ENCODE results near the gene DLGAP1. TPM values are rescaled to one million over a fixed set of nuclear protein-coding genes. Genes with fewer than 3 reads are reported as not detected.
"Not testable (repeated sequence)": the region's sequence is repeated elsewhere in the genome, so short reads cannot be mapped to it uniquely, and the experiment has no call there.

The DLGAP1 gene
- total and polyA plus RNA-seq, 2 donors, result 2.1 to 7.5 TPM

DNA sequence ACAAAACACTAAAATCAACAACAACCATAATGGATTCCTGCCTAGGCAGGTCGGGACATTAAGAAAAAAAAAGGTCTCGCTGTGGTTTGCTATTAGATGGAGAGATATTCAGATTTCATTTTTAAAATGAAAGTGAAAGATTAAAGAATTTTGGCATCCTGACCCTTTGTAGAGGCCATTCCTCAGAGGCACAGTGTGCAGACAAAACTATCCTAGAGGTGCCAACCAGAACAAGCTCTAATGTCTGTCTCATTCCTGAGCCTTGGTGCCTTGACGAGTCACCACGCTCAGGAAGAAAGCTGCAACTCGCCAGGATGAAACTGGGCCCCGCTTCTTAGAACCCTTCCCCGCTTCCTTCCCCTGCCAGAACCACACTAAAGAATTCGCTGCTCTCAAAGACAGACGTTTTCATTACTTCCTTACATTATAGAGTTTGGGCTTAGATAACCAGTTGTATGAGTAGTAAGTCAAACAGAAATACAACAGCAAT lies 849.1 kb downstream of the DLGAP1 start:
- peak overlapping the region; percentile 89 for H3K27ac ChIP-seq (ENCODE audit: low read depth)
- H3K36me3 ChIP-seq (ENCODE audit: insufficient read depth), result no peaks in the 10 kb centered on the region
- H3K4me1 ChIP-seq (ENCODE audit: insufficient read depth), result no peaks in the 10 kb centered on the region
- peak overlapping the region; percentile 28 for H3K4me3 ChIP-seq (ENCODE audit: low read depth, low read length)
- DNase-seq (ENCODE audit: extremely low spot score), result no peak
- 10% methylated on average over 9 of the region's 9 CpGs for WGBS

DNA sequence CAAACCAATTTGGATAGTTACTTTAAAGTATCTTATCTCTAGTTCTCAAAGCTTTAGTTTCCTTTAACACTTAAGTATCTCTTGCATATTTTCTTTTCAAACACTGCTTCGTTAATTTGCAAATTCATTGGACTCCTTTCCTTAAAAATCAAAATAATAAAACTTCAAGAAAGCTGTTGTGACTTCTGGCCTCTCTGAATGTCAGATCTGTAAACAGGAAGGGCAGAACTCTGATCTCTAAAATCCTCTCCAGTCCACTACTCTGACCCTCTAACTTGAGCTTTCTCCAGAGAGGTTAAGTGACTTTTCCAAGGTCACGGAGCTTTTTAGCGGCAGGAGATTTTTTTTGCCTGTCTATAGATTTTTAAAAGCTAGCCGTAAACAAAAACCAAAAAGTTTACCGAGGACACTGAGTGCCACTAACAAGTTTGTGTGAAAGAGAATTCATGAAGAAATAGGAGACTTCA lies 849.6 kb downstream of the DLGAP1 start:
- Histone ChIP-seq H3K4me3 (ENCODE audit: low read depth, low read length) (peak overlapping the region; percentile 16), H3K36me3 (ENCODE audit: insufficient read depth) (no peaks in the 10 kb centered on the region), H3K4me1 (ENCODE audit: insufficient read depth) (no peaks in the 10 kb centered on the region), H3K27ac (ENCODE audit: low read depth) (peak overlapping the region; percentile 93)
- 18% methylated on average over 5 of the region's 5 CpGs for WGBS
- DNase-seq (ENCODE audit: extremely low spot score), result no peak

- no peaks in the 10 kb centered on the region for H3K36me3 ChIP-seq (ENCODE audit: insufficient read depth)
- peak overlapping the region; percentile 93 for H3K27ac ChIP-seq (ENCODE audit: low read depth)
- DNase-seq (ENCODE audit: extremely low spot score), result no peak
- 3% methylated on average over 12 of the region's 12 CpGs for WGBS
- H3K4me1 ChIP-seq (ENCODE audit: insufficient read depth), result no peaks in the 10 kb centered on the region
- H3K4me3 ChIP-seq (ENCODE audit: low read depth, low read length), result peak overlapping the region; percentile 26
These were observed 850.4 kb downstream of the DLGAP1 start for GRCh38 chr18:3604498-3605408.

DNA sequence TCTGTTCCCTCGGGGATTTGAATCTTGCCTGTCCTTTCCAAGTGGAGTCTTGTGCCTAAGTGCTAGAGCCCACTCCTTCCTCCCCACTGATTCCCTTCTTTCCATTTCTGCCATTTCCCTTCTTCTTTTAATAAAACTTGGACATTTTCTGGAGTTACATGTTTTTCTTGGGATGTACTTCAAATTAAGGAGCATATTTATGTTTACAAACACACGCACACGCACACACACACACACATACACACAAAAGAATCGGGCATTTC lies 850.9 kb downstream of the DLGAP1 start:
- no peak for DNase-seq (ENCODE audit: extremely low spot score)

GRCh38 chr18:3603421-3604234 lies 851.5 kb downstream of the DLGAP1 start:
- H3K4me1 ChIP-seq (ENCODE audit: insufficient read depth), result no peaks in the 10 kb centered on the region
- H3K27ac ChIP-seq (ENCODE audit: low read depth), result peak overlapping the region; percentile 93
- no peaks in the 10 kb centered on the region for H3K36me3 ChIP-seq (ENCODE audit: insufficient read depth)
- WGBS, result 5% methylated on average over 12 of the region's 12 CpGs
- peak; percentile 52 for DNase-seq (ENCODE audit: extremely low spot score)
- H3K4me3 ChIP-seq (ENCODE audit: low read depth, low read length), result peak overlapping the region; percentile 27

More for the DNA sequence above, 850.9 kb downstream of the DLGAP1 start:
- Histone ChIP-seq H3K27ac (ENCODE audit: low read depth) (peak overlapping the region; percentile 93), H3K4me1 (ENCODE audit: insufficient read depth) (no peaks in the 10 kb centered on the region), H3K4me3 (ENCODE audit: low read depth, low read length) (no peak overlapping the region), H3K36me3 (ENCODE audit: insufficient read depth) (no peaks in the 10 kb centered on the region)
- 17% methylated on average over 4 of the region's 4 CpGs for WGBS

DNA sequence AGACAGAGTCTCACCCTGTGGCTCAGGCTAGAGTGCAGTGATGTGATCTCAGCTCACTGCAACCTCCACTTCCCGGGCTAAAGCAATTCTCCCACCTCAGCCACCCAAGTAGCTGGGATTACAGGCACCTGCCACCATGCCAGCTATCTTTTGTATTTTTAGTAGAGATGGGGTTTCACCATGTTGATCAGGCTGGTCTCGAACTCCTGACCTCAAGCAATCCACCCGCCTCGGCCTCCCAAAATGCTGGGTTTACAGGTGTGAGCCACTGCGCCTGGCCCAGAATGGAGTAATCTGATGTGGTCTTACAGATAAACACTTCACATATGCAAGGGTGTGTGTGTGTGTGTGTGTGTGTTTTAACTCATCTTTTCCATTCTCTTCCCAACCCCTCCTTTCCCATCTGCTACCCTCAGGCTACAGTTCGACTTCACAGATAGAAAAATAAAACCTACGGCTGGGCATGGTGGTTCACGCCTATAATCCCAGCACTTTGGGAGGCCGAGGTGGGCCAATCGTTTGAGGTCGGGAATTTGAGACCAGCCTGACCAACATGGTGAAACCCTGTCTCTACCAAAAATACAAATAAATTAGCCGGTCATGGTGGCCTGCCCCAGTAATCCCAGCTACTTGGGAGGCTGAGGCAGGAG lies 853.9 kb downstream of the DLGAP1 start:
- H3K27ac ChIP-seq (ENCODE audit: low read depth); H3K4me1 ChIP-seq (ENCODE audit: insufficient read depth); DNase-seq (ENCODE audit: extremely low spot score); H3K4me3 ChIP-seq (ENCODE audit: low read depth, low read length); H3K36me3 ChIP-seq (ENCODE audit: insufficient read depth): not testable (repeated sequence)
- 95% methylated on average over 12 of the region's 12 CpGs for WGBS

DNA sequence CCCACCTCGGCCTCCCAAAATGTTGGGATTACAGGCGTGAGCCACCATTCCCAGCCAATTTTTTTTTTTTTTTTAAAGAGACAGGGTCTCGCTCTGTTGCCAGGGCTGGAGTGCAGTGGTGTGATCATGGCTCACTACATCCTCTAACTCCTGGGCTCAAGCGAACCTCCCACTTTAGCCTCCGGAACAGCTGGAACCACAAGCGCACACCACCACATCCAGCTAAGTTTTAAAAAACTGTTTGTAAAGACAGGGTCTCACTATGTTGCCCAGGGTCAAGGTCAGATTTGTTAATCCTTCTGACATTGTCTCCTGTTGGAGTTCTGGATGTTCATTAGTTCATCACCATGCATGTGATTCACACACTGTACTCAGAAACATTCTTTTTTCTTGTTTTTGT lies 855.2 kb downstream of the DLGAP1 start:
- Histone ChIP-seq H3K27ac (ENCODE audit: low read depth) (no peak overlapping the region), H3K36me3 (ENCODE audit: insufficient read depth) (no peaks in the 10 kb centered on the region), H3K4me1 (ENCODE audit: insufficient read depth) (no peaks in the 10 kb centered on the region), H3K4me3 (ENCODE audit: low read depth, low read length) (no peak overlapping the region)
- 92% methylated on average over 6 of the region's 6 CpGs for WGBS
- no peak for DNase-seq (ENCODE audit: extremely low spot score)

DNA sequence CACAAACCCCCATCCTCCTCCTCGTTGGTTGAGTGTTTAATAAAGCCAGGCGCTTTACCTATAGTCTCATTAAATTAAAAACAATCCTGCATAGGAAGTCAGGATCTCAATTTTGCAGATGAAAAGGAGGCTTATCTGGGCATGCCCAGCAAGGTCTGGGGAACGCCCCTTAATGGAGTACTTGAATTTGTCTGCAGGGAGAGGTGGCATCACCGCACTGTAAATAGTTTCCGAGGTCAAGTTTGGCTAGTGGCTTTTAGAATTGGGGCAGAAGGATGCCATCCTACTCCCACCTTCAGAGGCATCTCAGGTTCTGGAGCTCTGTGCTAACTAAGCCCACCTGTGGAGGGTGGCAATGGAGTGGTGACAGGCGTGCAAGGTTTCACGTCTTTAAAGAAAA lies 855.9 kb downstream of the DLGAP1 start:
- 88% methylated on average over 7 of the region's 7 CpGs for WGBS
- no peaks in the 10 kb centered on the region for H3K36me3 ChIP-seq (ENCODE audit: insufficient read depth)
- no peak for DNase-seq (ENCODE audit: extremely low spot score)
- H3K4me1 ChIP-seq (ENCODE audit: insufficient read depth), result no peaks in the 10 kb centered on the region
- H3K27ac ChIP-seq (ENCODE audit: low read depth), result no peak overlapping the region
- H3K4me3 ChIP-seq (ENCODE audit: low read depth, low read length), result no peak overlapping the region

- Histone ChIP-seq H3K4me3 (ENCODE audit: low read depth, low read length) (no peak overlapping the region), H3K27ac (ENCODE audit: low read depth) (no peak overlapping the region), H3K36me3 (ENCODE audit: insufficient read depth) (no peaks in the 10 kb centered on the region), H3K4me1 (ENCODE audit: insufficient read depth) (no peaks in the 10 kb centered on the region)
- WGBS, result 96% methylated on average over 10 of the region's 10 CpGs
- DNase-seq (ENCODE audit: extremely low spot score), result no peak
These were observed 856.5 kb downstream of the DLGAP1 start for GRCh38 chr18:3598581-3598980.

- Histone ChIP-seq H3K4me3 (ENCODE audit: low read depth, low read length) (no peak overlapping the region), H3K4me1 (ENCODE audit: insufficient read depth) (no peaks in the 10 kb centered on the region), H3K27ac (ENCODE audit: low read depth) (peak overlapping the region; percentile 11), H3K36me3 (ENCODE audit: insufficient read depth) (no peaks in the 10 kb centered on the region)
- DNase-seq (ENCODE audit: extremely low spot score), result no peak
- WGBS, result 78% methylated on average over 22 of the region's 22 CpGs
These were observed 857.4 kb downstream of the DLGAP1 start for GRCh38 chr18:3597409-3598357.

DNA sequence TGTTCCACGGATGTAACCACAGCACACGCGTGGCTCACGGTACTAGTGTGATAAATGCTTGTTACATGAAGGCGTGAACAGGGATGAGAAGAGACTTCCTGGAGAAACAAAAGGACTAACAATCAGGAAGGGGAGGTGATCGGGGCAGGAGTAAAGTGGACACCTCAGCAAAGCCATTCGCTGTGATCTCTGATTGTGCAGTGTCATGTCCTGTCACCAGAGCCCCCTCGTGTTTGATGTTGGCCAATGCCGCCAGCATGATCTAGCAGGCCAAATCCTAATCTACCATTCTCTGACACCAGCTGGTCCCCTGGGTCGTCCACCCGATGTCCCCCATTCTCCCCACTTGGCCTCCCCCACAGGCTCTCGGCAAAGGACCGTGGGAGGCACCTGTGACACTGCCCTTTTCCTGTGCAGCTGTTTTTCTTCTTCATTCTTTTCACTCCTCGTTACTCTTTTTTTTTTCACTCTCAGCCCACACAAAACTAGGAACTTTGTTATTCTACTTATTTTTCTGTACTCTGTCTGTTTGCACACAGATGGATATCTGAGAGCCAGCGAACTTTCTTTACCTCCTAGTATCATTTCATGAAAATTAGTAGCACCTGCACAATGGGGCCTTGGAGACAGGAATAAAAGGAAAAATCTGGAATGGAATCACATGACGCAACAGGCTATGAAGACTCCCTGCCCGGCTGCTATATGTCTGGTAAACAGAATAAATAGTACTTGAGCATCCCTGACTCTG lies 858.3 kb downstream of the DLGAP1 start:
- Histone ChIP-seq H3K4me3 (ENCODE audit: low read depth, low read length) (no peak overlapping the region), H3K27ac (ENCODE audit: low read depth) (peak overlapping the region; percentile 91), H3K4me1 (ENCODE audit: insufficient read depth) (no peaks in the 10 kb centered on the region), H3K36me3 (ENCODE audit: insufficient read depth) (no peaks in the 10 kb centered on the region)
- DNase-seq (ENCODE audit: extremely low spot score), result no peak
- 54% methylated on average over 17 of the region's 17 CpGs for WGBS

DNA sequence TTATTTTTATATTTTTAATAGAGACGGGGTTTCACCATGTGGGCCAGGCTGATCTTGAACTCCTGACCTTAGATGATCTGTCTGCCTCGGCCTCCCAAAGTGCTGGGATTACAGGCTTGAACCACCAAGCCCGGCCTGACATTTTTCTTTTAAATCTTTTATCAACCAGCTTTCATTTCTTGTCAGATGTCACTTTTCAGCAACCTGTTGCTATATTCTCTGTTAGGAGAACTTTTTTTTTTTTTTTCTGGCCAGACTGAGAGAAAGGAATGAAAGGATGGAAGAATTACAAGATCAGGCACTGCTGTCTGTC lies 858.8 kb downstream of the DLGAP1 start:
- DNase-seq (ENCODE audit: extremely low spot score), result no peak
- H3K4me1 ChIP-seq (ENCODE audit: insufficient read depth), result no peaks in the 10 kb centered on the region
- no peak overlapping the region for H3K4me3 ChIP-seq (ENCODE audit: low read depth, low read length)
- WGBS, result 45% methylated on average over 3 of the region's 3 CpGs
- H3K27ac ChIP-seq (ENCODE audit: low read depth), result peak overlapping the region; percentile 91
- H3K36me3 ChIP-seq (ENCODE audit: insufficient read depth), result no peaks in the 10 kb centered on the region
